ENCODE results near the gene MED15.

The MED15 gene

DNA sequence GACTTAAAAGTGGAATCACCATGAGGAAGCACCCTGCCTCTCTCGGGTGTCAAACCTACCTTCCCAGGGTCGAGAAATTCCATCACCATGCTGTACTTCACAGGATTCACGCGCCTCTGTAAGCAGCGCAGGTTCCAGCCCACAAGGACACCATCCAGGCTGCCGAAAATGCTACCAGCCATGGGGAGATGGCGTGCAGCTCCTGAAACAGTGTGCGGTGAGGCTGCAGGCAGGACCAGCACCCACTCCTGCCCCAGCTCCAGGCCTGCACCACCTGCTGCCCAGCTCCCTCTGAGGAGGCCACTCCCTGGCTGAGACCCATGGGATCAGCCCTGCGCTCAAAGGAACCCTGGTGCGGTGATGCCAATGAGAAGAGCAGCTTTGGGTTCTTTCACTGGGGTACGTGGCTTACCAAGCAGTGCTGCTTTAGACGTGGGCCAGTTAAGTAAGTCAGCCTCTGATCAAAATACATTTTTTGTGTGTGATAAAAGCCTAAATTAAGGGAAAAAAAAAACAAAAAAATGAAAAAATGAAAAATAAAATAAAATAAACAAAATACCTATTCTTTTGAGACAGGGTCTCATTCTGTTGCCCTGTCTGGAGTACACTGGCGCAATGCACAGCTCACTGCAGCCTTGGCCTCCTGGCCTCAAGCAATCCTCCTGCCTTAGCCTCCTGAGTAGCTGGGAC is 115.4 kb downstream of the MED15 start:
- DNase-seq, result no peak
- no peak overlapping the region for H3K4me3 ChIP-seq (ENCODE audit: low read depth, low read length)
- no peaks in the 10 kb centered on the region for H3K36me3 ChIP-seq (replicated peaks)
- no peak for TF ChIP-seq CTCF (IDR thresholded peaks at IDR 0.05; ENCODE audit: low read depth, low read length, missing control alignments)
- in situ Hi-C loops (cut with HindIII; ENCODE audit: low pct_ligation_motif_present, low sequenced_read_pairs), result no loop called here
- no peak overlapping the region for H3K27ac ChIP-seq
- peaks cover 13% of the 10 kb centered on the region for H3K27me3 ChIP-seq (replicated peaks)

GRCh38 chr22:20624161-20624616 is 116.8 kb downstream of the MED15 start:
- Histone ChIP-seq H3K36me3 (replicated peaks) (no peaks in the 10 kb centered on the region), H3K4me3 (ENCODE audit: low read depth, low read length) (no peak overlapping the region), H3K27me3 (replicated peaks) (peaks cover 17% of the 10 kb centered on the region), H3K27ac (no peak overlapping the region)
- DNase-seq, result peak; percentile 14
- TF ChIP-seq CTCF (IDR thresholded peaks at IDR 0.05; ENCODE audit: low read depth, low read length, missing control alignments), result no peak
- in situ Hi-C loops (cut with HindIII; ENCODE audit: low pct_ligation_motif_present, low sequenced_read_pairs), result no loop called here

- in situ Hi-C loops (cut with HindIII; ENCODE audit: low pct_ligation_motif_present, low sequenced_read_pairs), result no loop called here
- no peak for TF ChIP-seq CTCF (IDR thresholded peaks at IDR 0.05; ENCODE audit: low read depth, low read length, missing control alignments)
- Histone ChIP-seq H3K4me3 (ENCODE audit: low read depth, low read length) (no peak overlapping the region), H3K27me3 (replicated peaks) (peaks cover 21% of the 10 kb centered on the region), H3K36me3 (replicated peaks) (no peaks in the 10 kb centered on the region), H3K27ac (no peak overlapping the region)
- DNase-seq, result no peak
Measured at GRCh38 chr22:20625270-20625669, 117.9 kb downstream of the MED15 start.

DNA sequence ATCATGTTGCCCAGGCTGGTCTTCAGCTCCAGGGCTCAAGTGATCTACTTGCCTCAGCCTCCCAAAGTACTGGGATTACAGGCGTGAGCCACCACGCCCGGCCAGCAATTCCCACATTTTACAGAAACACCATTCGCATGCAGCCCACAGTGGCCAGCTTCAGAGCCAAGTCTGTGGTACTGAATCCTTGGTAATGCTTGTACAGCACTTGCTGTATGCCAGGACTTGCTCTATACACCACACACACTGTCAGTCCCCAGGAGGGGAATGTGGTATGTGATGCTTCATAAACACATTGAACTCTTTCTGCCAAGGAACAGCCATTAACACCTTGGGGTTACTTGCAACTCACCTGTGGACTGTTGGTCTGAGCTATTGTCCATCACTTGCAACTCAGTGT is 119.4 kb downstream of the MED15 start:
- Histone ChIP-seq H3K27me3 (replicated peaks) (peaks cover 22% of the 10 kb centered on the region), H3K27ac (no peak overlapping the region), H3K4me3 (ENCODE audit: low read depth, low read length) (no peak overlapping the region), H3K36me3 (replicated peaks) (no peaks in the 10 kb centered on the region)
- in situ Hi-C loops (cut with HindIII; ENCODE audit: low pct_ligation_motif_present, low sequenced_read_pairs), result no loop called here
- no peak for DNase-seq
- no peak for TF ChIP-seq CTCF (IDR thresholded peaks at IDR 0.05; ENCODE audit: low read depth, low read length, missing control alignments)

DNA sequence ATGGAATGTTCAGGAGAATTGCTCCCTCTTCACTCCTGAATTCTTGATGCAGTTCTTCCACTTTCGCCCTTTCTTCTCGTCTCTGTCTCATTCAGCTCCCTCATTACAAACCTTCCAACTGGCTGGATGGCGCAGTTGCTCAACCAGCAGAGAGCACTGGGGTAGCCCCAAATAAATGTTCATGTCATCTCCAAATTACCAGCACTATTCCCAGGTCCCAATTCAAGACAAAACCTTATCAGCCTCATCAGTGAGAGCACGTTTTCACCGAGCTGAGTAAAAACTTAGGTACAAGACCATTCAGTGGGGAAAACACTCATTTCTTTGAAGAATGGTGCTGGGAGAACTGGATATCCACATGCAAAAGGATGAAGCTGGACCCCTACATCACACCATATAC is 120.0 kb downstream of the MED15 start:
- peaks cover 25% of the 10 kb centered on the region for H3K27me3 ChIP-seq (replicated peaks)
- no peak overlapping the region for H3K27ac ChIP-seq
- no peak for TF ChIP-seq CTCF (IDR thresholded peaks at IDR 0.05; ENCODE audit: low read depth, low read length, missing control alignments)
- no peak overlapping the region for H3K4me3 ChIP-seq (ENCODE audit: low read depth, low read length)
- H3K36me3 ChIP-seq (replicated peaks), result no peaks in the 10 kb centered on the region
- DNase-seq, result no peak
- in situ Hi-C loops (cut with HindIII; ENCODE audit: low pct_ligation_motif_present, low sequenced_read_pairs), result no loop called here

Data from brain microvascular endothelial cell (primary cell).